Measurements from ENCODE around the gene PPP4R2.

Gene PPP4R2

DNA sequence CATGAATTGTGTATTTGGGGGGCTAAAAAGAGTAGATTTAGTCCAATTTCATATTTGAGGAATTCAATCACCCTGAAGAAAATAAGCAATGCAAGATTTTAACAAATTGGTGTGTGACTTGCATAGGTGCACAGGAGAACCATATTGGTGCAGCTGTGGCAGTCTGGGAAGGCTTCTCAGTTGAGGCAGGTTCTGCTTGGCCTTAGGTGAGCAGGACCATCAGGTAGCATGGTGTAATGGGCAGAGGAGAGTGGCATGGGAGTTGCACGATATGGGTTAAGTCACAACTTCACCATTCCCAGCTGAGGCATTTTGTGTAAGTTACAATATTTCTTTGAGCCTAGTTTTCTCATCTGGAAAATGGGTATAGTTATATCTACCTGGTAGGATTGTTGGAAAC is 75.3 kb downstream of the PPP4R2 start:
- DNase-seq: no peak

DNA sequence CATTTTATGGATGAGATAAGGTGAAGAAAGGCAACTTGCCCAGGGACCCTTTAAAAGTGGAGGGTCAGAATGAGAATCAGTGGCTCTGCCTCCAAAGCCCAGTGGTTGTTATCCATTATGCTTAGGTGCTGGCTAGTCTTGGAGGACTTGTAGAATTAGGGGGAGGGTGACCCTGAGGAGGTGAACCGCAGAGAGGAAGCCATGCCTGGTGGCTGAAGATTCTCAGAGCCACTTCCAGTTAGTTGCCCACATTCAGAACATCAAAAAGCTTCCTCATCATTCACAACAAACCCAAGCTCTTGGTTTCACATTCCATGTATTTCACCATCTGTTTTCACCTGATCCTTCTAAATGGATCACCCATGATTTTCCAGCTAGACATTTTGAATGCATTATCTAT is 76.0 kb downstream of the PPP4R2 start:
- DNase-seq: no peak

DNA sequence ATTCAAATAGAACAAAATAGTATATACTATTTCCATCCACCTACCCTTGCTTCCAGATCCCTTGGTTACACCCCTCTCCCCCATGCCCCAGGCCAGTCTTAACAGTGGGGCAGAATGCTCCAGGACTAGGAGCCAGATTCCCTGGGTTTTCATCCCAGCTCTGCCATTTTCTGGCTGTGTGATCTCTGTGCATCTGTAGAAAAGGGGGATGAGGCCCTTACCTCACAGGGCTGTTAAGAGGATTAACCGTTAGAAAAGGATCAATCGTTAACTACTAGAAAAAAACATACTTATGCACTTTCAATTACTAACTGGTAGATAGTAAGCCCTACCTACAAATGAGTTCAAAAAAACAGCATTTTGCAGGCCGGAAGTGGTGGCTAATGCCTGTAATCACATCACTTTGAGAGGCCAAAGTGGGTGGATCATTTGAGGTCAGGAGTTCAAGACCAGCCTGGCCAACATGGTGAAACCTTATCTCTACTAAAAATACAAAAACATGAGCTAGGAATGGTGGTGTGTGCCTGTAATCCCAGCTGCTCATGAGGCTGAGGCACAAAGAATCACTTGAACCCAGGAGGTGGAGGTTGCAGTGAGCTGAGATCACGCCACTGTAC is 76.6 kb downstream of the PPP4R2 start:
- DNase-seq: no peak

DNA sequence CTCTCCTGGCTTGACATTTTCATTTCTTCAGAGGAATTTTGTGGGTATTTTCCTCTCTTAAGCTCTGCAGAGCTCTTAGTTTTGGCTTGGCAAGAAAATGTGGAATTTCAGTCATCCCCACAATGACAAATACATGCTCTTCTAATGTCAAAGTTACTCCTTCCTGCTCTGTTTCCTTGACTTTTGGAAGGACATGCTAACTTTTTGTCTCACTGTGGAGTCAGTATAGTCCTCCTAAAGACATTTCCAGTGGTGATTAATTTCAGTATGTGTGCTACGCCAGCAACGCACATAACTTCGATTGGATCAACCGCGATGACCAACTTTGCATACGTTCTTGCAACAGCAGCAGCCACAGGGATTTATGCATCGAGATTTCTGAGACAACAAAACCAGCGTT is 78.2 kb downstream of the PPP4R2 start:
- DNase-seq: no peak

DNA sequence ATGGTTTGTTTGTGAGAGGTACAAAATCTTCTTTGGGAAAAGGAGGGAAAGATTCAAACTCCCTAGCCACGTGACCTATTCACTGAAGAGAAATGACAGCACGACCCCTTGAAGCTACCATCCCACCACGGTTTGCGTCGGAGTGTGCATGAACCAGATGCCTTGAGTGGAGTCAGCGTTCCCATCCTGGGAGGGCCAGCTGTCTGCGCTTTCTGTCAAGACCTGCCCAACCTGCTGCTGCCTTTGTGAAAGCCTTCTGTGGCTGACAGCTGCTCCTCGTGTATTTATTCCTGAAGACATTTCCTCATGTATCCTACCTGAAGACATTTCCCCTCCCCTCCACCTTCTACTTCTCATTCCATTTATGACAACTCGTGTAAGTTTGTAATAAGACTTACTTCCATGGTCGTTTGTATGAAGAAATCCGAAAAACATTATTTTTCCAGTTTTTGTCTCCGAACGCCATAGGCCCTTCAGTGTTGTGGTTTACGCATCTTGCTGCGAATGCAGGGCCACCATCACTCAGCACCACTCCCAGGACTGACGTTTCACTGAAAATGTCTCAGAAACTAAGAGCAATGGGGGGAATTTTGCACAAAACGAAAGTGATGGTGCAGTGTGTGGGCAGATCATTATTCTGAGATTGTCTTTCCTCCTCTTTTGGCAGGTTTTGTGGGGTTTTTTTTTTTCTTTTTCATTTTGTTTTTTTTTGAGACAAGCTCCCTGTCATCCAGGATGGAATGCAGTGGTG is 83.8 kb downstream of the PPP4R2 start:
- no peak for DNase-seq

DNA sequence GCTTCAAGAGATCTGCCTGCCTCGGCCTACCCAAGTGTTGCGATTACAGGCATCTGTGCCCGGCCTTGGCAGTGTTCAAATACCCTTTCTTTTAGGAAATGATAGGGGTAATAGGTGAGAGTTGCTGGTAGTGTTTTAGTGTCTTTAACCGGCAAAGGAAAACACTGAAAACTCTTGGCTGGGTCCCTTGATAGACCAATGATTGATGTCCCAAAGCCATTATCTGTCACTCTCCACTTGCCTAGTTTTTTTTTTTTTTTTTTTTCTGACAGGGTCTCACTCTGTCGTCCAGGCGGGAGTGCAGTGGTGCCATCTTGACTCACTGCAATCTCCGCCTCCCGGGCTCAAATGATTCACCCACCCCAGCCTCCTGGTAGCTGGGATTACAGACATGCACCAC is 84.5 kb downstream of the PPP4R2 start:
- no peak for DNase-seq

DNA sequence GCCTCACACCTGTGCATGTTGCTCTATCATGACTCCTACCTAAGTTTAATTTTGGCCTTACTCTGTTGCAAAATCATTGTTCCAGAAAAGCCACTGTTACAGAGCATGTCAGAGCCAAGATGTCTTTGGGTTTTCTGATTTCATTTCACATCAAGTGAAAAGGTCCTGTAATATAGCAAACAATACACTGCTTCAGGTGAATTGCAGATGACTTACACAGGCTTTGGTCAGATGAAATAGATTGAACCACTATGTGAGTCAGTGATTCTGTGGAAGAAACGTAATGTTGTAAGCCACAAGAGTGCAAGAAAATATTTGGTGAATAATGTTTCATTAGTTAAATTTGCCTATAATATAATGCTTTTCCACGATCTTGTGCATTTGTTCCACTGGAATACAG is 87.6 kb downstream of the PPP4R2 start:
- no peak for DNase-seq

DNA sequence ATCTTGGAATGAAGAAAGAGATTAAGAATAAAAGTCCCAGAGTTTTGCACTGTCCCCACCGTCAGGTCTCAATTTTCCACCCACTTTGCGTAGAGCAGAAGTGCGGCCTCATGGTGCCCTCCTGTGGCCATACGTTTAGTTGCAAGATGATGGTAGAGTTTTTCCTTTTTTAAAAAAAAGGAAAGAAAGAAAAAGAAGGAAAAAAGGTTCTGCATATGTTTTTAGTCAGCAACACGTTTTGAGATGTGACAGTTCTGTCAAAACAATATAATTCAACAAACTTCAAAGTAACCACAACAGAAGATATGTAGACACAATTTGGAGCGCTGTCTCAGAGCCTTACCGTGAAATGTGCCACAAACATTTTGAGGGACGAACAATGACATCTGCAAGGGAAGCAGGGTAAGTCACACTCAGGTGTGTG is 89.5 kb downstream of the PPP4R2 start:
- DNase-seq: peak; percentile 77

DNA sequence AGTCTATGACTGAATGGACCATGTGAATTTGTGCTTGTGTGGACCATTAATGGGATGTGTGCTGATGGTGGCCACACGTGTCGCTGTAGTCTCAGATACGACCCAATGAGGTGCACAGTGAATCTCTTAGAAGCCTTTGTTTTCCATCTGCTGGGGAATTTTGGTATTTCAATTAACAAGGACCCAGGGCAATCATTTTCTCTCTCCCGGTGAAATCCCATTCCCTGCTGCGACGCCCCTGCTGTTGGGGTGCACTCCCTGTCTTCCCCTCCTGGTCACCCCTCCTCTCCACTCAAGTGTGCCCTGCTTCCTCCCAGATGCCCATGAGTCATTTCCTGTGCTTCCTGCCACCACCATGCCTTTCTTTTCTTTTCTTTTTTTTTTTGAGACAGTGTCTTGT is 97.5 kb downstream of the PPP4R2 start:
- no peak for DNase-seq

DNA sequence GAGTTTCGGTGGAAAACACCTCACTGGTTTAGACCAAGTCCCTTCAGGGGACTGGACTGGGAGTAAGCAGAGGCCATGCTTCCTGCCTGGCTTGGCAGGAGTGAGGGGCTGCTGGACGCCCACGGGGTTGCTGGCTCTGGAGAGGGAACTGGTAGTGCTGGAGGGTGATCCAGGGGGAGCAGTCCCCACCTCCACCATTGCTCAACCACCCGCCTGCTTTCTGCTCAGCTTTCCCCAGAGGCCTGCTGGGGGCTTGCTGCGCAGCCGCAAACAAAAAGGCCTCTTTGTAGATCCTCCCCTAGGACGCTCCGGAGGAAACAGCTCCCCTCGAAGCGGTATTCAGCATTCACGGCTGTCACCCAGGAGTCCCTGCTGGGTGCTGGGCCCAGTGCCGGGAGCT is 98.3 kb downstream of the PPP4R2 start:
- DNase-seq: no peak

DNA sequence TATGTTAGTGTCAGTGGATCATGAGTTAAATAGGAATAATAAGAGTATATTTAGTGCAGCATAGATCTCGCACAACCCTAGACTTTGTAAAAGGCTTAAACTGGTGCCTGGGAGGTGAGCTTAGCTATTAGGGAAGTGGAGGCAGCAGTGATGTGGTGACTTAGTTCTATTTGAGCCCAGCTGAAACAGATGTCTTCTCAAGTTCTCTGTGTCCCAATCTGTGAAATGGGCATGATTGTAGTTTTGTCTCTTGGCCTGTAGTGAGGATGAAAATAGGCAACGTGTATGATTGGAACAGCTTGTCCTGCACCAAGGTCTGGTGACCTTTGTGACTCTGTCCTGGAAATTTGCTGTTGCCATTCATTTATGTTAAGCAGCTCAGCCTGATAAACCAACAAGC is 99.6 kb downstream of the PPP4R2 start:
- no peak for DNase-seq

DNA sequence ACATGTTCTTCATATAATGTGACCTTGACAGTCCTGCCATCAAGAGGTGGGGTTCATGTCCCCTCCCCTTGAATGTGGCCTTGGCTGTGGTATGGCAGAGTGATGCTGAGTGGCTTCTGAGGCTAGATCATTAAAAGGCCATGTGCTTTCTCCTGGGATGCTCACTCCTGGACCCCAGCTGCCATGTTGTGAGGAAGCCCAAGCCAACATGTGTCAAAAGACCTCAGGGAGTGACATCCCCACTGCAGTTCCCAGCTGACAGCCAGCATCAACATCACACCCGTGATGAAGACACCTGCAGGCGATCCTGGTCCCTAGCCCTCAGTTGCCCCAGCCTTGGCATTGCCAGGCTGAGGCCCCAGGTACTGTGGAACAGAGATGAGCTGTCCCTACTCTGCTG is 101.4 kb downstream of the PPP4R2 start:
- no peak for DNase-seq

DNA sequence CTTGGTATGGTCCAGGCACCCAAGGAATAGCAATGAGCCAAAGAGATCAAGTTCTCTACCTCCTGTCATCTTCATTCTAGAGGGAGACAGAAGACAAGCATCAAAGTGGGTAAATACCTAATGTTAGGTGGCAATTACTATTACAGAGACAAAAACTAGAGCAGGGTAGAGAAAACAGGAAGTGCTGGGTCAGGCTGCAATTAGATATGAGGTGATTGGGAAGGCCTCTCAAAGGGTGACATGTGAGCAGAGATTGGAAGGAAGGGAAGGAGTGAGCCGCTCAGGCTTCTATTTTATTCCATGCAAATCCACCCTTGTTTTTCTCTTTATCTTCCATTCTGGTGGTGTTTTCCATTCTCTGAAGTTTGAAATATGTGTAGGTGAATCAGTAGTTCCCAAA is 102.3 kb downstream of the PPP4R2 start:
- DNase-seq: no peak

DNA sequence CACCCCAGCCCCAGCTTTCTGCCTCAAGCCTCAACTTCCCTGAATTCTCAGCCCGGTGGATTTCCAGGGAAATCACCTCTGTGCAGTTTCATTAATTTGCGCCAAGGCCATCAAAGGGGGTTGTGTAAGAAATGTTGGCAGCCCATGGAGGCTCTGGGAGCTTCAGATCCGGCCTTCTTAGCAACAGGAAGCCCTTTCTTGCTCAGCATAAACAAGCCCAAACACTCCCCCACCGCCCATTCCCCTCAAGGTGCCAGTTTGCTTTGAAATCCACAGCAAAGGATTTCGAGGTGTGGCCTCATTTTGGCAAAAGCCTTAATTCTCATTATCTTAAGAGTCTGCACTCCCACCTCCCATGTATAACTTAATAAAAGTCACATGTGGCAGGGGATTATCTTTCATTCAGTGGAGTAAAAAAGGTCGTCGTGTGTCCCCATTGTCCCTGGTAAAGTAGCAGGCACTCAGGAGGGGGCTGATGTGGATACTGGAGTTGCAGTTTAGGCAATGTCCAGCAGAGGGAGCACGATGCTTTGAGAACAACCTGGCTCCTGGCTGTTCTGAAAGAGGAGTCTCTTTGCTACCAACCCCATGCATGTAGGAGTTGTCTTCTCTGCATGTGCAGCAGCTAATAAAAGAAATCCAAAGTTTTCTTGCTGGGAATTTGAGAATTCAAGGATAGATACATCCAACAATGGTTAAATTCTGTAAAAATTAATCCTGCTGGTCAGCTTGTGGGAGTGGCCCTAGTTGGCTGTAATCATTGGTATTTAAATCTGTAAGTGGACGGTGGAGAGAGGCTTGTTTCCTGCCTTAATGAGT is 104.3 kb downstream of the PPP4R2 start:
- DNase-seq: peak; percentile 91

DNA sequence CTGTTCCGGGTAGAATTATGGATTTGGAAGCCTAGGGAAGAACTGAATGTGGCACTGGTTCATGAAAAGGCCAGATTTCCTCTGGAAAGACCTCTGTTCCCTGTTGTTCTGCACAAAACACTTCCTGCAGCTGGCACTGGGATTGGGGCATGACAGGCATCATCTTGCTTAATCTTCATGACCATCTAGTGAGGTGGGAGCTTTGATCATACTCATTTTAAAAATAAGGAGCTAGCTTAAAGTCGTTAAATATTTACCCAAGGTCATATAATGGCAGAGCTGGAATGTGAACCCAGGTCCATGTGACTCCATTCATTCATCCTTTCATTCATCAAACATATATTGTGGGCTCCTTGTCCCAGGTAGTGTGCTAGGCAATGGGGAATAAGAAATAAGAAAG is 105.3 kb downstream of the PPP4R2 start:
- no peak for DNase-seq

DNA sequence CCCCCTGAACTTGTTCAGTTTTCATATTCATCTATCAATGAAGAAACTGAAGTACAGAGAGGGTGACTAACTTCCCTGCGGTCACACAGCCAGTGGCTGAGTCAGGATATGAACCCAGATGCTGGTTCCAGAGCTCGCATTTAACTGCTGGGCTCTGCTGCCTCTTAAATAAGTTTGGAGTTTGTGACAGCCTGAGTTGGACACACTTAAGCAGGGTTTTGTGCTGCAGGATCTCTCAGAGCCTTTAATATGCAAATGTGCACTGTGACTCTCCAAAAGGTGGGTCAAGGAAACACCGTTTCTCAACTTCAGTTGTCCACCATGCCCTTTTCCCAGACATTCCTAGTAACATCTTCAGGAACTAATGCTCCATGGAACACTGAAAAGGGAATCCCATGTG is 110.6 kb downstream of the PPP4R2 start:
- no peak for DNase-seq

DNA sequence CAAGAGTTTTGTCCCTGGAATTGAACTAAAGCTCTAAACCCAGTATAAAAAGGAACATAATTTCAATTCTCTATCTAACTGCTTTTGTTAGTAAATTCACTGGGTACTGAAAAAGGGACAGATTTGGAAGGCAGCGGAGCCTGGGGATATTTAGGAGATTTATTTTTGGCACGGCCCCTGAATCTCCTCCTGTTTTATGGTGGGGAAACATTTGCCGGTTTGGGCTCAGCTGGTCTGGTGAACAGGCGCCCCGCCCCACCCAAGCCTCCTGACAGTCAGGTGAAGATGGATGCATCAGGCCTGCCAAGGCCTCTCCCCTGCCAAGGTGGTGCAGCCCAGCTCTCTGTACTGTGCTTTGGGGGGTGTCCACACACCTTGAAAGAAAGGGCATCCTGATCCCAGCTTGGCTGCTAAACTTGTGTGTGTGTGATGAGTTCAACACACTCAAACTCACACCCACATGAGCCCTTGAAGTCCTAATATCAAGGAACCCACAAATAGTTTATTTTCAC is 111.1 kb downstream of the PPP4R2 start:
- DNase-seq: no peak

DNA sequence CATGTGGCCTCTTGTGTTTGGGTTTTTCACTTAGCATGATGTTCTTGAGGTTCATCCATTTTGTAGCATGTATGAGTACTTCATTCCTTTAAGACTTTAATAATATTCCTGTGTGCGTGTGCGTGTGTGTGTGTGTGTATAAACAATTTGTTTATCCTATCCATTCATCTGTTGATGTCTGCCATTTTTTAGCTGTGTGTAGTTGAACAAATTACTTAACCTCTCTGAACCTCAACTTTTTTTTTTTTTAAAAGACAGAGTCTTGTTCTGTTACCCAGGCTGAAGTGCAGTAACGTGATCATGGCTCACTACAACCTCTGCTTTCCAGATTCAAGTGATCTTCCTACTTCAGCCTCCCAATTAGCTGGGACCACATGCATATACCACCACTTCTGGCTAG is 112.1 kb downstream of the PPP4R2 start:
- no peak for DNase-seq

DNA sequence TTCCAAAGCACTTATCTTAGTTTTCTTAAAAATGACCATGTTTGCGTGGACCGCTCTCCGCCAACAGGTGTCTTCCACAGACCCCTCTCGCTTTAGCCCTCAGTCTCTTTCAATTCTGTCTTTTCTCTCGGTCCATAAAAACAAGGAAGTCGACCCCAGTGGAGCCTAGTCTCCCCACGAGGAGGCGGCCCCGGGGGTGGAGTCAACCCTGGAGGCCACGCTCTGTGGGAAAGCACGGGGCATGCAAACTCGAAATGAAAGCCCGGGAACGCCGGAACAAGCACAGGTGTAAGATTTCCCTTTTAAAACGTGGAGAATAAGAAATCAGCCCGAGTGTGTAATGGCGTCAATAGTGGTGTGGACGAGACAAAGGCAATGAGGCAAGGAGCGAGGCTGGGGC is 113.9 kb downstream of the PPP4R2 start:
- no peak for DNase-seq

DNA sequence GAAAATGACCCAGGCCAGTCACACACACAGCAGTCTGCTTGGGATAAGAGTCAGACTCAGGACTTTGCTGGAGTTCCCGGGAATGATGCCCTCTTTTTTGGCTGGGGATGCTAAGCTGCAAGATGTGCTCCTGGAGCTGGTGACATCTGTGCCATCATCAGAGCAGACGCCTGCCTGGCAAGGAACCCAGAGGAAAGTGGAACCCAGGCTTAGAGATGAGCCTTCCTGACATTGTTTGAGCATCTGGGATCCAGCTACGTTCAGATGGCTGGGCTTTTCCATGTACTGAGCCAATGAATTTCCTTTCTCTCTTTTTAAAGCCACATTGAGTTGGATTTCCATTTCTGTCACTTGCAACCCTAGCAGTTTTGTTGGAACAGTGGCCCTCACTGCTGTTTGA is 118.1 kb downstream of the PPP4R2 start:
- no peak for DNase-seq

DNA sequence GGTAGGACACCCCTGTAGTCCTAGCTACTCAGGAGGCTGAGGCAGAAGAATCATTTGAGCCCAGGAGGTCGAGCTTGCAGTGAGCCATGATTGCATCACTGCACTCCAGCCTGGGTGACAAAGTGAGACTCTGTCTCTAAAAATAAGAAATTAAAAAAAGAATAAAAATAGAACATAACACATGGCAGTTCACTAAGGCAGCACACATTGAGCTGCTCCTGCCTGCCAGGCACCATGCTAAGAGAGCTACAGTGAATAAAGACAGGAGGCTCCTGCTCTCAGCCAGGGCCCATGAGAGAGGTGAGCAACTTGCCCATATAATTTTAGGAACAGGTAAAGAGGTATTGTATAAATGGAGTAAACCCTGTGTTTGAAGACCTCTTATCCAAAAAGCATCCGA is 119.2 kb downstream of the PPP4R2 start:
- no peak for DNase-seq
